GM23248 (cell line): ENCODE results near the gene C5orf63. TPM values are rescaled to one million over a fixed set of nuclear protein-coding genes. Genes with fewer than 3 reads are reported as not detected.
A peak's percentile ranks its signal among the peaks of the same experiment; 100 is the strongest.

Experiments used
- DNase-seq: peaks from one replicate; pipeline ENCODE4 v3.0.0-alpha.2; 2015
- H2AFZ ChIP-seq: fragments of 200-600 bp; sonication (generic); 2 replicates; pipeline ENCODE4 v1.6.1; 2016; ENCODE audit warnings: antibody characterized with exemption
- H3F3A ChIP-seq: fragments of 200-600 bp; sonication (generic); 2 replicates; pipeline ENCODE4 v1.6.1; 2016; ENCODE audit warnings: mild to moderate bottlenecking, antibody characterized with exemption, mixed run types; ENCODE audit not compliant: insufficient read depth
- H3K27ac ChIP-seq: fragments of 200-600 bp; sonication (generic); 2 replicates; pipeline ENCODE4 v1.5.1; 2016; ENCODE audit warnings: mild to moderate bottlenecking
- H3K27me3 ChIP-seq: fragments of 200-600 bp; sonication (generic); replicated peaks from 2 replicates; pipeline ENCODE4 v1.6.1; 2016; ENCODE audit warnings: mild to moderate bottlenecking; ENCODE audit not compliant: insufficient read depth
- H3K36me3 ChIP-seq: fragments of 200-600 bp; sonication (generic); 2 replicates; pipeline ENCODE4 v1.6.1; 2016; ENCODE audit warnings: low read depth, mild to moderate bottlenecking
- H3K4me1 ChIP-seq: fragments of 200-600 bp; sonication (generic); 2 replicates; pipeline ENCODE4 v1.6.1; 2016; ENCODE audit warnings: mild to moderate bottlenecking; ENCODE audit not compliant: insufficient read depth
- H3K4me2 ChIP-seq: fragments of 200-600 bp; sonication (generic); one replicate; pipeline ENCODE4 v1.6.1; 2016; ENCODE audit warnings: mild to moderate bottlenecking; ENCODE audit not compliant: unreplicated experiment
- H3K4me3 ChIP-seq: fragments of 200-600 bp; sonication (generic); 2 replicates; pipeline ENCODE4 v1.5.1; 2016; ENCODE audit warnings: mild to moderate bottlenecking
- H3K79me2 ChIP-seq: fragments of 200-600 bp; sonication (generic); 2 replicates; pipeline ENCODE4 v1.6.1; 2016; ENCODE audit warnings: mild to moderate bottlenecking; ENCODE audit not compliant: insufficient read depth
- H3K9ac ChIP-seq: fragments of 200-600 bp; sonication (generic); 2 replicates; pipeline ENCODE4 v1.6.1; 2016; ENCODE audit warnings: mild to moderate bottlenecking
- H3K9me2 ChIP-seq: fragments of 200-600 bp; sonication (generic); 2 replicates; pipeline ENCODE4 v1.6.1; 2016; ENCODE audit warnings: mixed run types, mild to moderate bottlenecking, moderate library complexity; ENCODE audit not compliant: insufficient read depth
- H3K9me3 ChIP-seq: fragments of 200-600 bp; sonication (generic); one replicate; pipeline ENCODE4 v1.6.1; 2017; ENCODE audit warnings: low read depth
- H4K20me1 ChIP-seq: fragments of 200-600 bp; sonication (generic); 2 replicates; pipeline ENCODE4 v1.6.0; 2016; ENCODE audit not compliant: insufficient read depth
- EZH2 ChIP-seq: fragments of 200-600 bp; sonication (generic); IDR thresholded peaks from 2 replicates; pipeline ENCODE4 v1.6.1; 2018; ENCODE audit warnings: antibody characterized with exemption, mild to moderate bottlenecking; ENCODE audit not compliant: insufficient read depth, poor library complexity, severe bottlenecking
- EZH2phosphoT487 ChIP-seq: fragments of 200-600 bp; sonication (generic); IDR thresholded peaks from 2 replicates; pipeline ENCODE4 v1.6.1; 2018; ENCODE audit warnings: antibody characterized with exemption, moderate library complexity, mild to moderate bottlenecking, low read depth; ENCODE audit not compliant: insufficient read depth
- WGBS, 2 experiments: methylation state at CpG; one replicate each; pipeline ENCODE4 v1.1.6; 2015 to 2017; ENCODE audit warnings: low lambda C conversion rate in 2 of 2, low coverage in 1 of 2; ENCODE audit errors: missing lambda C conversion rate in 2 of 2; 5-methylcytosine and 5-hydroxymethylcytosine counted together
- in situ Hi-C: fragments of 300-500 bp; cut with MboI; formaldehyde crosslinking; loops from 2 replicates; pipeline ENCODE4 v1.15.0; 2020
- polyA plus RNA-seq: library from polyadenylated mRNA; unstranded; fragments of >200 nt; fragmentation: Nextera tagmentation; extraction: Ambion mirVana; gene quantifications from 2 replicates; pipeline ENCODE4 v1.2.1, GENCODE V29; 2016
- total RNA-seq: library from RNA; depleted of rRNA; stranded (reverse); fragments of >200 nt; shearing (Covaris generic); gene quantifications from 2 replicates; pipeline ENCODE4 v1.2.3, GENCODE V29; 2014

Gene C5orf63
- total and polyA plus RNA-seq, 2 experiments from 2014 or later = 0.97 to 7.2 TPM

- H3K4me2 ChIP-seq = no peak overlapping the region
- H3K9me2 ChIP-seq = no peaks in the 10 kb centered on the region
- no peak for TF ChIP-seq EZH2
- no peak for TF ChIP-seq EZH2phosphoT487
- no peak overlapping the region for H3K4me3 ChIP-seq
- H3K27ac ChIP-seq = no peak overlapping the region
- H3K79me2 ChIP-seq = no peaks in the 10 kb centered on the region
- peaks cover 17% of the 10 kb centered on the region for H3K4me1 ChIP-seq
- H3K9ac ChIP-seq = no peak overlapping the region
- H3F3A ChIP-seq = peaks cover 4% of the 10 kb centered on the region; the same call in 1 of the 2 replicates
- no peaks in the 10 kb centered on the region for H3K36me3 ChIP-seq
- H2AFZ ChIP-seq = no peak overlapping the region
- in situ Hi-C loops = no loop called here
- no peaks in the 10 kb centered on the region for H3K9me3 ChIP-seq
- DNase-seq = no peak
- WGBS, 2 experiments = 80% methylated on average over 5 of the region's 5 CpGs
- H3K27me3 ChIP-seq = no peaks in the 10 kb centered on the region
- no peaks in the 10 kb centered on the region for H4K20me1 ChIP-seq
Measured at GRCh38 chr5:127085796-127086195, 12.5 kb upstream of the C5orf63 start.

- H3K9ac ChIP-seq = no peak overlapping the region
- H3K9me3 ChIP-seq = no peaks in the 10 kb centered on the region
- H3K36me3 ChIP-seq = no peaks in the 10 kb centered on the region
- H3K4me1 ChIP-seq = peaks cover 17% of the 10 kb centered on the region
- H3K4me2 ChIP-seq = no peak overlapping the region
- no peak overlapping the region for H2AFZ ChIP-seq
- in situ Hi-C loops = no loop called here
- H4K20me1 ChIP-seq = no peaks in the 10 kb centered on the region
- H3K27me3 ChIP-seq = no peaks in the 10 kb centered on the region
- H3K27ac ChIP-seq = no peak overlapping the region
- H3K9me2 ChIP-seq = no peaks in the 10 kb centered on the region
- peaks cover 4% of the 10 kb centered on the region; the same call in 1 of the 2 replicates for H3F3A ChIP-seq
- TF ChIP-seq EZH2phosphoT487 (no peak), EZH2 (no peak)
- WGBS, 2 experiments = 90 to 95% methylated on average over 2 of the region's 2 CpGs
- no peaks in the 10 kb centered on the region for H3K79me2 ChIP-seq
- H3K4me3 ChIP-seq = no peak overlapping the region
- DNase-seq = no peak
Measured at GRCh38 chr5:127085371-127085770, 12.1 kb upstream of the C5orf63 start.

GRCh38 chr5:127084656-127085055, 11.4 kb upstream of the C5orf63 start:
- H3K9me2 ChIP-seq = no peaks in the 10 kb centered on the region
- no peaks in the 10 kb centered on the region for H4K20me1 ChIP-seq
- DNase-seq = no peak
- in situ Hi-C loops = no loop called here
- peaks cover 21% of the 10 kb centered on the region for H3K4me1 ChIP-seq
- 83% methylated on average over 3 of the region's 3 CpGs for WGBS, 2 experiments
- H3K9me3 ChIP-seq = no peaks in the 10 kb centered on the region
- H3K4me2 ChIP-seq = no peak overlapping the region
- H3K27ac ChIP-seq = no peak overlapping the region
- H3F3A ChIP-seq = peaks cover 4% of the 10 kb centered on the region; the same call in 1 of the 2 replicates
- H3K79me2 ChIP-seq = no peaks in the 10 kb centered on the region
- H2AFZ ChIP-seq = no peak overlapping the region
- TF ChIP-seq EZH2 (no peak), EZH2phosphoT487 (no peak)
- no peak overlapping the region for H3K9ac ChIP-seq
- no peak overlapping the region for H3K4me3 ChIP-seq
- H3K27me3 ChIP-seq = no peaks in the 10 kb centered on the region
- no peaks in the 10 kb centered on the region for H3K36me3 ChIP-seq

GRCh38 chr5:127083711-127084110, 10.4 kb upstream of the C5orf63 start:
- Histone ChIP-seq H3K4me2 (no peak overlapping the region), H3K36me3 (no peaks in the 10 kb centered on the region), H3K9me2 (no peaks in the 10 kb centered on the region), H2AFZ (no peak overlapping the region), H3K4me1 (peaks cover 15% of the 10 kb centered on the region), H3F3A (peaks cover 4% of the 10 kb centered on the region; the same call in 1 of the 2 replicates), H3K27me3 (no peaks in the 10 kb centered on the region), H3K4me3 (no peak overlapping the region), H3K79me2 (no peaks in the 10 kb centered on the region), H4K20me1 (no peaks in the 10 kb centered on the region), H3K9ac (no peak overlapping the region), H3K27ac (no peak overlapping the region), H3K9me3 (no peaks in the 10 kb centered on the region)
- TF ChIP-seq EZH2 = no peak
- TF ChIP-seq EZH2phosphoT487 = no peak
- no peak for DNase-seq
- 82 to 88% methylated on average over 2 of the region's 2 CpGs for WGBS, 2 experiments
- in situ Hi-C loops = no loop called here

GRCh38 chr5:127079994-127080491, 6.7 kb upstream of the C5orf63 start:
- no peaks in the 10 kb centered on the region for H4K20me1 ChIP-seq
- H3K4me2 ChIP-seq = no peak overlapping the region
- H3K27me3 ChIP-seq = no peaks in the 10 kb centered on the region
- H2AFZ ChIP-seq = peak overlapping the region; percentile 51
- WGBS, 2 experiments = 34 to 38% methylated on average over 9 of the region's 9 CpGs
- H3K36me3 ChIP-seq = no peaks in the 10 kb centered on the region
- in situ Hi-C loops = no loop called here
- H3K9me2 ChIP-seq = no peaks in the 10 kb centered on the region
- H3K79me2 ChIP-seq = no peaks in the 10 kb centered on the region
- no peak overlapping the region for H3K9ac ChIP-seq
- H3K4me1 ChIP-seq = peaks cover 17% of the 10 kb centered on the region
- H3K27ac ChIP-seq = no peak overlapping the region
- TF ChIP-seq EZH2phosphoT487 = no peak
- no peak for TF ChIP-seq EZH2
- H3K4me3 ChIP-seq = no peak overlapping the region
- H3K9me3 ChIP-seq = no peaks in the 10 kb centered on the region
- peak; percentile 25 for DNase-seq
- peaks cover 19% of the 10 kb centered on the region for H3F3A ChIP-seq
